ENCODE results near the gene HARS1.
A peak's percentile ranks its signal among the peaks of the same experiment; 100 is the strongest.
"Not testable (repeated sequence)": the region's sequence is repeated elsewhere in the genome, so short reads cannot be mapped to it uniquely, and the experiment has no call there.

Gene HARS1

GRCh38 chr5:140674629-140675028 lies 16.5 kb downstream of the HARS1 start:
- no peak for DNase-seq

GRCh38 chr5:140674211-140674610 lies 17.0 kb downstream of the HARS1 start:
- no peak for DNase-seq

DNA sequence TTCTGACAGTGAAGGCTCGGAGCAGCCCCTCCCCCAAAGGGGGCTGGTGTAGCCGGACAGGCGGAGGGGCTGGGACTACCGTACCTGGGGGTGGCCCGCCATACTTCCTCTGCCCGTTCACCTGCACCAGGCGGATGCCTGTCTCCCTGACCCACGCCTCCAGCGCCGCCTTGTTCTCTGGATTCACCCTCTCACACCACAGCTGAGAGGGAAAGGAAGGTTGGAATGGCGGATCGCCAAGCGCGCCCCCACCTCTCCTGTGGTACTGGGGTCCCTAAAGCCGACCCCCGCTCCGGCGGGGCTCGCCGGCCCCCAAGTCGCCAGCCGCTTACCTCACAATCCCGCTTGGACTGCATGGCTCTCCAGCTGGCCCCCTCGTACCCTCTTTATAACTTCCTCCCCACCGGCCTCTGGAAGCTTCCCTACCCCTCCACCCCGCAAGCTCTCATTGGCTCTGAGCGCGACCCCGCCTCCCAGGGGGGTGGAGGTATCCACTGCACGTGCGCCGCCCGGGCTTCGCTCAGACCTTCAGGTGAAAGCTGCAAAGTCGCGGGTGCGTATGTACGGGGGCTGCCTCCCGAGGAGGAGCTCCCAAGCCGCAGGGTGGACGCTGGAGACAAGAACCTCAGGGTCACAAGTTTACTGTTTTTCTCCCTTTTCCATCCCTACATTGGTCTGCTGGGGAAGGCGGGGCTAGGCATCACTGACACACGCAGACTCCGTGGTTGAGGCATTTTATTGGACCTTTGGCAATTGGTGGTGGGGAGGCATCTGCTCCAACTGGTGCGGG lies 17.8 kb downstream of the HARS1 start, which contains the start of gene DND1:
DND1 (minus strand) TSS at position 390 of the 790 bp plus-strand sequence; CDS start at position 356, 34 bp downstream.
- no peak for DNase-seq

DNA sequence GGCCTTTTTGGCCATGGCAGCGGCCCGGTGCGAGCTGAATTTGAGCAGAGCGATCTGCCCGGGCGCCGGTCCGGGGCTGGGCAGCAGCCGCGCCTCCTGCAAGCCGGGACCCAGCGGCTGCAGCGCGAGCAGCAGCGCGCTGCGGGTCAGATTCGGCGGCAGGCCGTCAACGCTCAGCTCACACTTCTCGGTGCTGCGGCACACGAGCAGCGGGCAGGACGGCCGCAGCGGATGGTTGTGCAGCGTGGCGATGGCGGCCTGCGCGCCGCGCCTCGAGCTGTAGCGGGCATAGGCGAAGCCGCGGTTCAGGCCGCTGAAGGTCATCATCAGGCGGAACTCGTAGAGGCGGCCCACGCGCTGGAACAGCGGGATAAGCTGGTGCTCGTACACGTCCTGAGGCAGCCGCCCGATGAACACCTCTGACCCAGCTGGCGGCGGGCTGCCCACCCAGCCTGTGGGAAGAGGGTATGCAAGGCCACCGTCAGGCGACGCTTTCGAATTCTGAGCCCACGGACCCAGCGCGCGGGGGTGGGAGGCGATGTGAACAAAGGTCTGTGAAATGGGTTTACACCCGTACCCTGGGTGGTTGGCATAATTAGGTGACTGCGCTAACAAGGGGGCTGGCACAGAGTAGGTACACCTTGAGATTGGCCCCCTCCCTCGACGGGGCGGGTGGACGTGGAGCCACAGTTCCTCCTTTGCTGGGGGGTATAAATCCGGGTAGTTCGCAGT lies 18.5 kb downstream of the HARS1 start:
- DNase-seq = no peak

DNA sequence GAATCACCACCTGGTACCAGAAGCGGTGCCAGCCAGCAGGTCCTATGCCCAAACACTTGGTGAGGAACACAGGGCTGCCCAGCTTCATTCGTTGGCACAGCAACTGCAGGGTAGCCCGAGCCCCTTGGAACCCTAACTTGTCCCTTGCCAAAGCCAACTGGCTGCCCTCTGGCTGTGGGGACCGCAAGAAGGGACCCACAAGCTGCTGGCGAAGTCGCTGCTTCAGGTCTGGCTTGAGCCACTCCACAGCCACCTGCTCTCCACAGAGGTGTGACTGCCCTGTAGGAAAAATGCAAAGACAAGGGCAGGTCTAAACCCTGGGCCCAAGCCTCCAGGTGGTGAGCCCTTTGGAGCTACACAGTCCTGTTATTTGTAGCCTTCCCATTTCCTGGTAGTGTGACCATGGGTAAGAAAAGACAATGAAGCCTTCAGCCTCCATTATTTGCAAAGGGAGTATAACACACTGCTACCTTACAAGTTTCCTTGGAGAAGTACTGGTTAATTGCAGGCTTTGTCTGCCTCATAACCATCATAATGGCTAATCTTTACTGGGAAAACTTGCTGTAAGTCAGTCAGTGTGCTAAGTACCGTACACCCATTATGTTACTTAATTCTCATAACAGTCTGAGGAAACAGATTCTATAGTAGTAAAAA lies 19.6 kb downstream of the HARS1 start:
- DNase-seq = no peak

DNA sequence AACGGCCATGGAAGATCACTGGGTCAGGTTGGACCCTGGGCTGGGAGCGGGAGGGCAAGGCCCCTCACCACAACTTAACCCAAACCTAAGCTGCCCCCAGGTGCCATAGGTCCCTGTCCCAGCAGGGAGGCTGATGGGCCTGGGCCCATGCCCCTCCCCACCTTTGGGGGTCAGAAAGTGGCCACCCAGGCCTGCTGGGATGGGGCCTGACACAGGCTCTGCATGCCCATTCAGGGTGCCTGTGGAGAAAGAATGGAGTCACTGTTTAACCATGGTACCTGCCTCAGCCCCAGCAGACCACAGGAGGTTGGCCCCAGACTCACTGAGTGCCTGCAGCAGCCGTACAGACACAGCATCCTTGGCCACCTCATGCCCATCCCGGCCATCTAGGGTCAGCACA lies 20.1 kb downstream of the HARS1 start:
- not testable (repeated sequence) for DNase-seq

GRCh38 chr5:140664359-140665119 lies 26.6 kb downstream of the HARS1 start, which contains the start of gene WDR55:
Gene WDR55, plus strand, starts transcription at chr5:140664904. Its CDS starts 9 bp downstream, at chr5:140664913.
- peak; percentile 94 for DNase-seq

DNA sequence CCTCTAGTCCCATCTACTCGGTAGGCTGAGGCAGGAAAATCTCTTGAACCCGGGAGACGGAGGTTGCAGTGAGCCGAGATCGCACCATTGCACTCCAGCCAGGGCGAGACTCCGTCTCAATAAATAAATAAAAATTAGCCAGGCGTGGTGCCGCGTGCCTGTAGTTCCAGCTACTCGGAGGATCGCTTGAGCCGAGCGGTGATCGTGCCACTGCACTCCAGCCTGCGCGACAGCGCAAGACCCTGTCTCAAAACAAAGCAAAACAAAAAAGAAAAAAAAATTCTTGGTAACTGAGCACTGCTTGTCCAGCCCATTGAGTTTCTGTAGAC lies 27.2 kb downstream of the HARS1 start:
- no peak for DNase-seq

- not testable (repeated sequence) for DNase-seq
Measured at GRCh38 chr5:140660371-140660770, 30.8 kb downstream of the HARS1 start.

DNA sequence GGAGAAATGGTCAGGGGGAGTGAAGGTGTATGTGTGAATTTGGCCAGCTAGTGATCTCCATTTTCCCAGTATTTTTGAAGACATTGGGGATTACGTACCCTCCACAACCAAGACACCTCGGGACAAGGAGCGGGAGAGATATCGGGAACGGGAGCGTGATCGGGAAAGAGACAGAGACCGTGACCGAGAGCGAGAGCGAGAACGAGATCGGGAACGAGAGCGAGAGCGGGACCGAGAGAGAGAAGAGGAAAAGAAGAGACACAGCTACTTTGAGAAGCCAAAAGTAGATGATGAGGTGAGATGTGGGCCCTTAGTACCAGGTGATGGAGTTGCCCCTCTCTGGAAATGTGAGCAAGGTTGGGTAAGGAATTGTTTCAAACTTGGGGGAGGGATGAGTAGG lies 32.3 kb downstream of the HARS1 start:
- DNase-seq = no peak

DNA sequence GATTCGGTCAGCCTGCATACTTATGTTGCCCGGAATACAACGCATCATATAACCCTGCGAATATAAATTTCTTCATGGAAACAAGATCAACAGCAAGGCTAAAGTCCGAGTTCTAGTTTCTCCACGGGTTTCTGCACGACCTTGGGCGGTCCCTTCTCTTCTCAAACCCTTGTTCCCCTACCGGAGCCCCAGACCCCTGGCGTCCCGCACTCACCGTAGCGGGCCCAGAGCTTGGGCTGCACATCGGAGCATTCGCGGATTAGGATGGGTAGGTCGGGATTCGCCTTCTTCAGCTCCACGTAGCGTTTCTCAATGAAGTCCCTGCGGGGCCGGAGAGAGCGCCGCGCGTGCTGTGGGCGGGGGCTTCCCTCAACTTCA lies 44.1 kb downstream of the HARS1 start:
- no peak for DNase-seq

DNA sequence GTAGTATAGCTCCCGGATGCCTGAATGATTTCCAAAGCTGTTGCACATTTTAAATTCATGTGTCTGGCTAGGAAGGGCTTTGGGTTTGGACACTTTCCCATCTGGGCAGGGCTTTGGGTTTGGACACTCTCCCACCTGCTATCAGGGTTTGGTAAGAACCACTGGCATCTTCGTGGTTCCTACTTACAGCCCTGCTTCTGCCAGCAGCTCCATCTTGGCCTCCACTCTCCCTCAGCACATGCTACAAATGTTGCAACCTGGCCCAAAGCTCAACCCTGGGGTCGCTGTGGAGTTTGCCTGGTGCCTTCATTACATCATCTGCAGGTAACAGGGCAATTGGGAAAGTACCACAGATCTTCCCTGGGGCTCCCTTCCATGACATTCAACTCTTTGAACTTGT lies 48.5 kb downstream of the HARS1 start:
- DNase-seq = no peak

DNA sequence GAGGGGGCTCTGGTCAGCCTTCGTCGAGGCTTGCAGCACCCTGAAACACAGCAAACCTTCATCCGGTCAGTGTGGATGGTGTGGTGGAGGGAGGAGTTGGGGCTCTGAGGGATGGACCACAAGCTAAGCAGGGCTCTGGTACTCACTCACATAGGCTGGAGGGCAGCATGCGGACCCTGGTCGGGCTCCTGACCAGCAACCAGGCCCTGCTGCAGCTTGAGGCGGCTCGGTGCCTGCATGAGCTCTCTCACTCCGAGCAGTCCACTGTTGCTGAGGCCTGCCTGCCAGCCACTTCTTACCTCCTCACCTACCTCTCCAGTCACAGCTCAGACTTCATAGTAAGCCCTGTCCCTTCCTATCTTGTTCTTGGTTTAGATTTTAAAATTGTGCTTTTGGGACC lies 49.5 kb downstream of the HARS1 start:
- no peak for DNase-seq

DNA sequence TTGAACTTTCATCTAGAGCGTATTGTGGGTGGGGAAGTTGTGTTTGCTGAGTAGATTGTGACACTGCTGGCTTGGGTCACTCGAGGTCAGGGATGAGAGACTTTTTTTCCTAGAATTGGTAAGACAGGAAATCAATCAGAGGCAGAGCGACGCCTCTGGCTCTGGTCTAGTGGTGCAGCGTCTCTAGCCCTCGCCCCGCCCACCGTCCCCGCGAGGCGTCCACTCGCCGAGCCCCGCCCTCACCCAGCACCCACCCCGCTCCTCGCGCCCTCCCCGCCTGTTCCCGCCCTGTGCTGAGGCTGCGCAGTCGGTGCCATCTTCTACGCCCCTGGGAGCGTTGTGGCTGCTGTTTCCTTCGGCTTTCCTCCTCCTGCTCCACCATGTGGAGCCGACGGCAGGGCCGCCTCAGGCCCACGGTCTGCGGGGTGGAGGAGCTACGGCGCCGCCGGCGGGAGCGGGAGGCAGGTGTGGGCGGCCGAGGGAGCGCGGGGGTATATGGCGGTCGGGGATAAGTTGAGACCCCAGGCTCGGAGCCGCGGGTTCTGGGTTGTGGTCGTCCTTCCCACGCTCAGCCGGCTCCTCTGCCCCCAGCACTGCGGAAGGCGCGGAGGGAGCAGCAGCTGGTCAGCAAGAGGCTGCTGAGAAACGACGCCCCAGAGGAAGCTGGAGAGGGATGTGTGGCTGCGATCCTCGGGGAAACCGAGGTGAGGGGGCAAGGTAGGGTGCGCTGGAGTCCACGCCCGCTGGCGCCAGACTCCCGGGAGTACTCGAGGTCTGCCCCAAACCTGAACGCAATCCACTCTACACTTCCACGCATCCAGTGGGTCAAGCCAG lies 51.8 kb downstream of the HARS1 start, which contains the start of gene TMCO6:
TMCO6 (plus strand) TSS at position 304 of the 834 bp plus-strand sequence; CDS start at position 381, 77 bp downstream.
- peak; percentile 96 for DNase-seq

DNA sequence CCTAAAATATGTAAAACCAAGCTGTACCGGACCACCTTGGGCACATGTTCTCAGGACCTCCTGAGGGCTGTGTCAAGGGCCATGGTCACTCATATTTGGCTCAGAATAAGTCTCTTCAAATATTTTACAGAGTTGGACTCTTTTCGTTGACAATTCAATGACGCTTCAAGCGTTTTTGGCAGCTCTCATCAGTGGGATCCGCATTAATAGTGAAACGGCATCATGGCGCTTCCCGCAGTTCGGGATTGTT lies 52.3 kb downstream of the HARS1 start:
- not testable (repeated sequence) for DNase-seq

DNA sequence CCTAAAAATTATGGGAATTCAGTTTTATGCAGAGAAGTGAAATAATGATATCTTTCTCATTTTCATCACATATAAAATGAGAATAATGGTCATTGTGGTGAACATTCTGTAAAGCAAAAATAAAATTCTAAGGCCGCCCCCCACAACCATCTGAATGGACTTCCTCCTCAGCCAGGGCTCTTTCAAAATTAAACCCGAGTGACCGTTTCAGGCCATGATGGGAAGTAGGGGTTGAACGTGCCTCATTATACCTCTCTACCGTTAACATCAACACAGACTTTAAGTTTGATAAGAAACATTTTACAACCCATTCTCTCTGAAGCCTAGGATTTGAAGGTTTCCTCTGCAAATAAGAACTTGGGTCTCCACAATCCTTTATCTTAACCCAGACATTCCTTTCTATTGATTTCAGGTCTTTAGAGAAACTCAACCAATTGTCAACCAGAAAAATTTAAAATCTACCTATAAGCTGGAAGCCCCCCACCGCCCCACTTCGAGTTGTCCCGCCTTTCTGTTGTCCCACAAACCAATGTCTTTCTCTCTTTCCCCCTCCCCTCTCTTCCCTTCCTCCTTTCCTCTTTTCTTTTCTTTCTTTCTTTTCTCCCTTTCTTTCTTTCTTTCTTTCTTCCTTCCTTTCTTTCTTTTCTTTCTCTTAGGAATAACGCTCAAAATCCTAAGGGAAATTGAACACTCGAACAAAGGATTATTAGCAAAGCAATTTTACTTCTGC lies 53.6 kb downstream of the HARS1 start:
- DNase-seq = no peak

DNA sequence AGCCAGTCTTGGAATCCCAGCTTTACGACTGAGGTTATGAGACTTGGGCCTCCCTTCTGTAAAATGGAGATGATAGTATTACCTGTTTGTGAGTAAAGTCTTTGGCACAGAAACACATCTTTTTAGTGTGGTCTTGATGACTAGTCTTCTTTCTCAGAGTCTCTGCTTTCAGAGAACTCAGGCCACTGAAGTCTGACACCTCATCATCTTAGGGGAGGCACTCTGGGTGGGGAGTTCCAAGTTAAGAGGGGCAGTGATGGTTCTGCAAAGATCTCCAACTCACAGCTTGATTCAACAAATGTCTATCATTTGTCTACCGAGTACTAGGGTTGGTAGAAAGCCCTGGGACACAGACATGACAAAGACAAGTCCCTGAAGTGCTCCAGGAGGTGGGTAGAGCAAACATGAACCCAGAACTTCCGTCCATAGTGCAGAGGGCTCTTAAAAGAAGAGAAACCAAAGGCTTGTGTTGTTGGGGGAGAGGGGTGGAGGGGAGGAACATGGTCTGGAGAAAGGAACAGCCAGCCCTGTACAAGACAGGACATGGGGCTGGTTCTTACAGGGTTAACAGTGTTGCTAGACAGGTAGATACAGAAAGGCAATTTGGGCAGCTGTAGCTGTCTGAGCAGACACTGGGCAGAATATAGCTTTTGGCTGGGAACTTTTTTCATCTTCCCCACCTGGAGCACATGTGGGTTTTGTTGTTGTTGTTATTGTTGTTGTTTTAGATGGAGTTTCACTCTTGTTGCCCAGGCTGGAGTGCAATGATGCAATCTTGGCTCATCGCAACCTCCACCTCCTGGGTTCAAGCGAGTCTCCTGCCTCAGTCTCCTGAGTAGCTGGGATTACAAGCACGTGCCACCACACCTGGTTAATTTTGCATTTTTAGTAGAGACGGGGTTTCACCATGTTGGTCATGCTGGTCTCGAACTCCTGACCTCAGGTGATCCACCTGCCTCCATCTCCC lies 55.6 kb downstream of the HARS1 start:
- DNase-seq = no peak

GRCh38 chr5:140634103-140634502 lies 57.1 kb downstream of the HARS1 start:
- no peak for DNase-seq

DNA sequence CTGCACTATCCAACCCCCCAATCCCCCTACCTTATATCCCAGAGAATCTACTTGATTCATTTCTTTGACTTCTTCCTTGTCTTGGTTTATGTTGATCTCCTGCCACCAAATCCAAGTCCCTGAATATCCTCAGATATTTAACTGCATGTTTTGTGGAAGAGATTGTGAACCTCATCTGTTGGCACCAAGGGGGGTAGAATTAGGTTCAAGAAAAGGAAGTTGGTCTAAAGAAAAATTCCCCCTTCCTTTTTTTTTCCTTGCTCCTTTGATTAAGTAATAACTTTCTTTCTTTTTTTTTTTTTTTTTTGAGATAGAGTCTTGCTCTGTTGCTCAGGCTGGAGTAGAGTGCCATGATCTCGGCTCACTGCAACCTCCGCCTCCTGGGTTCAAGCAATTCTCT lies 57.7 kb downstream of the HARS1 start:
- DNase-seq = no peak

GRCh38 chr5:140633021-140633471 lies 58.1 kb downstream of the HARS1 start, which contains the start of gene CD14:
Gene CD14, minus strand, starts transcription at chr5:140633175. Its CDS starts 104 bp downstream, at chr5:140633071.
- DNase-seq = no peak
